H1 (cell line): ENCODE results near the gene SEMA7A.

Source experiments
- CEBPB ChIP-seq: IDR thresholded peaks from 2 replicates; pipeline ENCODE4 v1.6.1; 2012; ENCODE audit warnings: low read depth, low read length
- CTCF ChIP-seq, 3 experiments: IDR thresholded peaks; 1 replicate in 2 of 3; 2 replicates in 1 of 3; pipeline versions ENCODE4 v1.5.1 to v1.6.1; 2011; ENCODE audit warnings: low read length in 3 of 3, mild to moderate bottlenecking in 3 of 3, inconsistent platforms in 2 of 3, low read depth in 1 of 3, moderate library complexity in 1 of 3; ENCODE audit not compliant: insufficient read depth in 1 of 3; ENCODE audit errors: control extremely low read depth in 1 of 3
- EGR1 ChIP-seq: IDR thresholded peaks from 2 replicates; pipeline ENCODE4 v1.6.1; 2011; ENCODE audit warnings: low read depth, low read length, borderline replicate concordance
- EZH2 ChIP-seq: fragments of 200-600 bp; sonication (generic); IDR thresholded peaks from 2 replicates; pipeline ENCODE4 v1.7.1; 2012; ENCODE audit warnings: low read depth, mild to moderate bottlenecking, moderate library complexity, low read length, inconsistent platforms; ENCODE audit not compliant: severe bottlenecking
- NRF1 ChIP-seq: IDR thresholded peaks from 2 replicates; pipeline ENCODE4 v1.6.1; 2011; ENCODE audit warnings: mild to moderate bottlenecking, low read depth, low read length, improper control_type of control experiment
- TCF12 ChIP-seq: IDR thresholded peaks from 2 replicates; pipeline ENCODE4 v1.6.1; 2011; ENCODE audit warnings: low read depth, mild to moderate bottlenecking, low read length
- ZNF274 ChIP-seq: IDR thresholded peaks from 2 replicates; pipeline ENCODE4 v1.7.0; 2012; ENCODE audit warnings: low read length, borderline replicate concordance; ENCODE audit errors: extremely low read depth
- TF ChIP-seq, protein P1 (sequence below): IDR thresholded peaks from 2 replicates; pipeline ENCODE4 v1.6.1; 2012; ENCODE audit warnings: inconsistent platforms

GRCh38 chr15:74442063-74442462 lies 8.3 kb upstream of the SEMA7A start:
- TF ChIP-seq CEBPB (no peak), NRF1 (no peak), CTCF (IDR thresholded peaks at IDR 0.05; ENCODE audit: control extremely low read depth in 1 of 3, insufficient read depth in 1 of 3, low read depth in 1 of 3, low read length in 3 of 3) (no peak), ZNF274 (no peak), TCF12 (no peak), EZH2 (no peak), EGR1 (no peak)
- TF ChIP-seq, protein P1, sequence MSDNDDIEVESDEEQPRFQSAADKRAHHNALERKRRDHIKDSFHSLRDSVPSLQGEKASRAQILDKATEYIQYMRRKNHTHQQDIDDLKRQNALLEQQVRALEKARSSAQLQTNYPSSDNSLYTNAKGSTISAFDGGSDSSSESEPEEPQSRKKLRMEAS = no peak
